OCI-LY7 (cell line): Measurements from ENCODE around the gene ULBP1. TPM values are rescaled to one million over a fixed set of nuclear protein-coding genes. Genes with fewer than 3 reads are reported as not detected.
"Not testable (repeated sequence)": the region's sequence is repeated elsewhere in the genome, so short reads cannot be mapped to it uniquely, and the experiment has no call there.

ENCODE experiments used
- BruUV-seq: library from RNA; stranded (reverse); fragments of 400-500 nt; replicated peaks from 2 replicates; lab custom pipeline; 2021; lab: Mats Ljungman, UMichigan
- CTCF ChIA-PET: fragments of 300-600 bp; sonication (Branson Sonifier 250); formaldehyde crosslinking; loops from one replicate; lab custom pipeline; 2022; ENCODE audit warnings: antibody characterized with exemption; ENCODE audit not compliant: unreplicated experiment; lab: Charles Lee
- POLR2A ChIA-PET: fragments of 300-600 bp; sonication (Branson Sonifier 250); formaldehyde crosslinking; loops from one replicate; lab custom pipeline; 2022; ENCODE audit warnings: antibody characterized with exemption; lab: Charles Lee
- DNase-seq: peaks from one replicate; pipeline ENCODE4 v3.0.0-alpha.2; 2015; ENCODE audit warnings: low spot score
- H2AFZ ChIP-seq: fragments of 200-600 bp; sonication (generic), shearing (Covaris generic); 2 replicates; pipeline ENCODE4 v1.6.1; 2014; ENCODE audit warnings: mild to moderate bottlenecking, antibody characterized with exemption, low read length, moderate library complexity
- H3K27ac ChIP-seq: fragments of 200-600 bp; sonication (generic); 2 replicates; pipeline ENCODE4 v1.5.1; 2014; ENCODE audit warnings: mixed run types, low read depth, mild to moderate bottlenecking, moderate library complexity, low read length, inconsistent platforms; ENCODE audit not compliant: poor library complexity, severe bottlenecking
- H3K36me3 ChIP-seq: fragments of 200-600 bp; sonication (generic); 2 replicates; pipeline ENCODE4 v1.6.1; 2014; ENCODE audit warnings: mild to moderate bottlenecking, antibody characterized with exemption, low read length, moderate library complexity, mixed read lengths; ENCODE audit not compliant: insufficient read depth
- H3K4me1 ChIP-seq: fragments of 200-600 bp; sonication (generic); 2 replicates; pipeline ENCODE4 v1.5.1; 2014; ENCODE audit warnings: mild to moderate bottlenecking, low read length; ENCODE audit not compliant: insufficient read depth, poor library complexity, severe bottlenecking
- H3K4me2 ChIP-seq: fragments of 200-600 bp; sonication (generic); 2 replicates; pipeline ENCODE4 v1.6.1; 2014; ENCODE audit warnings: mild to moderate bottlenecking, low read length
- H3K4me3 ChIP-seq: fragments of 200-600 bp; sonication (generic); 2 replicates; pipeline ENCODE4 v1.5.1; 2014; ENCODE audit warnings: mild to moderate bottlenecking, low read depth, low read length; ENCODE audit not compliant: poor library complexity, severe bottlenecking
- H3K79me2 ChIP-seq: fragments of 200-600 bp; sonication (generic); 2 replicates; pipeline ENCODE4 v1.6.1; 2016; ENCODE audit warnings: low read depth, mild to moderate bottlenecking, low read length, moderate library complexity, mixed read lengths; ENCODE audit not compliant: insufficient read depth
- H3K9me2 ChIP-seq: fragments of 200-600 bp; sonication (generic); 2 replicates; pipeline ENCODE4 v1.6.1; 2016; ENCODE audit warnings: mild to moderate bottlenecking, low read length, mixed read lengths; ENCODE audit not compliant: insufficient read depth
- H3K9me3 ChIP-seq: fragments of 200-600 bp; sonication (generic); 2 replicates; pipeline ENCODE4 v1.6.1; 2014; ENCODE audit warnings: mild to moderate bottlenecking, mixed run types, low read length, mixed read lengths
- H4K20me1 ChIP-seq: fragments of 200-600 bp; sonication (generic); 2 replicates; pipeline ENCODE4 v1.6.1; 2014; ENCODE audit warnings: mild to moderate bottlenecking, antibody characterized with exemption, low read length, moderate library complexity, mixed read lengths; ENCODE audit not compliant: insufficient read depth
- EZH2phosphoT487 ChIP-seq: fragments of 200-600 bp; sonication (generic); IDR thresholded peaks from 2 replicates; pipeline ENCODE4 v1.6.1; 2018; ENCODE audit warnings: low read depth, borderline replicate concordance, mild to moderate bottlenecking, mixed run types, antibody characterized with exemption, low read length, moderate library complexity, mixed read lengths
- intact Hi-C: fragments of 100-400 bp; cut with micrococcal nuclease; formaldehyde crosslinking; loops from one replicate; pipeline ENCODE4 v1.10.0; 2022; ENCODE audit not compliant: unreplicated experiment
- total RNA-seq, 2 experiments: library from RNA; depleted of rRNA in 1 of 2; stranded (reverse); fragments of >200 nt in 1 of 2; shearing (Covaris generic) in 1 of 2; gene quantifications; 2 replicates each; pipeline ENCODE4 v1.2.3, GENCODE V29; 2014 to 2022
- TF ChIP-seq, protein P1 (sequence below): fragments of 200-600 bp; sonication (generic); conservative IDR thresholded peaks from 2 replicates; pipeline ENCODE4 v1.5.1; 2014; ENCODE audit warnings: mild to moderate bottlenecking, antibody characterized with exemption, low read length, moderate library complexity, mixed read lengths

Gene ULBP1
- total RNA-seq, 2 experiments from 2014 or later, result 0.79 to 2.3 TPM

- no peaks in the 10 kb centered on the region for H3K79me2 ChIP-seq
- no peak for TF ChIP-seq EZH2phosphoT487
- TF ChIP-seq, protein P1, sequence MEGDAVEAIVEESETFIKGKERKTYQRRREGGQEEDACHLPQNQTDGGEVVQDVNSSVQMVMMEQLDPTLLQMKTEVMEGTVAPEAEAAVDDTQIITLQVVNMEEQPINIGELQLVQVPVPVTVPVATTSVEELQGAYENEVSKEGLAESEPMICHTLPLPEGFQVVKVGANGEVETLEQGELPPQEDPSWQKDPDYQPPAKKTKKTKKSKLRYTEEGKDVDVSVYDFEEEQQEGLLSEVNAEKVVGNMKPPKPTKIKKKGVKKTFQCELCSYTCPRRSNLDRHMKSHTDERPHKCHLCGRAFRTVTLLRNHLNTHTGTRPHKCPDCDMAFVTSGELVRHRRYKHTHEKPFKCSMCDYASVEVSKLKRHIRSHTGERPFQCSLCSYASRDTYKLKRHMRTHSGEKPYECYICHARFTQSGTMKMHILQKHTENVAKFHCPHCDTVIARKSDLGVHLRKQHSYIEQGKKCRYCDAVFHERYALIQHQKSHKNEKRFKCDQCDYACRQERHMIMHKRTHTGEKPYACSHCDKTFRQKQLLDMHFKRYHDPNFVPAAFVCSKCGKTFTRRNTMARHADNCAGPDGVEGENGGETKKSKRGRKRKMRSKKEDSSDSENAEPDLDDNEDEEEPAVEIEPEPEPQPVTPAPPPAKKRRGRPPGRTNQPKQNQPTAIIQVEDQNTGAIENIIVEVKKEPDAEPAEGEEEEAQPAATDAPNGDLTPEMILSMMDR, result no peak
- H3K9me2 ChIP-seq, result no peaks in the 10 kb centered on the region
- H3K4me1 ChIP-seq, result peaks cover 5% of the 10 kb centered on the region
- H3K27ac ChIP-seq, result no peak within 1 kb of the TSS
- ChIA-PET CTCF (no interaction called here), POLR2A (no interaction called here)
- no TSS peak for BruUV-seq
- intact Hi-C loops, result loop anchor here (5.0 kb wide), 1 partner anchor 395 kb away; no protein-coding TSS in a partner anchor
- H4K20me1 ChIP-seq, result no peaks in the 10 kb centered on the region
- peak within 1 kb of the TSS; percentile 91 for H2AFZ ChIP-seq
- H3K36me3 ChIP-seq, result no peaks in the 10 kb centered on the region
- H3K4me3 ChIP-seq, result peak within 1 kb of the TSS; percentile 73
- H3K4me2 ChIP-seq, result peak within 1 kb of the TSS; percentile 88
- peak; percentile 83 for DNase-seq
- no peaks in the 10 kb centered on the region for H3K9me3 ChIP-seq
These were observed 21.9 kb upstream of the ULBP1 start, which contains the start of gene ULBP2 for GRCh38 chr6:149941583-149942460. ULBP2 (plus strand) TSS chr6:149942014; CDS start chr6:149942073, 59 bp downstream.

DNA sequence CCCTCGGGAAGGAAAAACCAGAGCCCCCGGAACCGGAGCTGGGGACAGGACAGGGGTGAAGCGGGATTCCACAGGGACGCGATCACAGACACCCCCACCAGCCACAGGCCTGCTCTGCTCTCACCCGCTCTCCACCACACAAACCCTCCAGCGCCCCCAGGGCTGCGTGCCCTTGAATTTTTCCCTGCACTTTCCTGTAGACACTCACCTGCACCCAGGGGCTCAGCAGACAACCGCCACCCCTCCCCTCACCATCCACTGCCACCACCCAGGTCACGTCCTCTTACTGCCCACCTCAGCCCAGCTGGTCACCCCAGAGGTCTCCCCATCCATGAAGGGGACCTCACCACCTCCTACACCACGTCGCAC is 21.3 kb upstream of the ULBP1 start:
- TF ChIP-seq, protein P1, result peak; percentile 36; the same call in 1 of the 2 replicates
- no peak for TF ChIP-seq EZH2phosphoT487
- ChIA-PET POLR2A (no interaction called here), CTCF (no interaction called here)
- Histone ChIP-seq H2AFZ (peak overlapping the region; percentile 91), H3K4me2 (peak overlapping the region; percentile 88), H4K20me1 (no peaks in the 10 kb centered on the region), H3K9me3 (no peaks in the 10 kb centered on the region), H3K9me2 (no peaks in the 10 kb centered on the region), H3K4me3 (peak overlapping the region; percentile 73), H3K36me3 (no peaks in the 10 kb centered on the region), H3K27ac (no peak overlapping the region), H3K4me1 (peaks cover 5% of the 10 kb centered on the region), H3K79me2 (no peaks in the 10 kb centered on the region)
- intact Hi-C loops, result loop anchor here (5.0 kb wide), 1 partner anchor 395 kb away; no protein-coding TSS in a partner anchor
- no TSS peak for BruUV-seq
- DNase-seq, result no peak

DNA sequence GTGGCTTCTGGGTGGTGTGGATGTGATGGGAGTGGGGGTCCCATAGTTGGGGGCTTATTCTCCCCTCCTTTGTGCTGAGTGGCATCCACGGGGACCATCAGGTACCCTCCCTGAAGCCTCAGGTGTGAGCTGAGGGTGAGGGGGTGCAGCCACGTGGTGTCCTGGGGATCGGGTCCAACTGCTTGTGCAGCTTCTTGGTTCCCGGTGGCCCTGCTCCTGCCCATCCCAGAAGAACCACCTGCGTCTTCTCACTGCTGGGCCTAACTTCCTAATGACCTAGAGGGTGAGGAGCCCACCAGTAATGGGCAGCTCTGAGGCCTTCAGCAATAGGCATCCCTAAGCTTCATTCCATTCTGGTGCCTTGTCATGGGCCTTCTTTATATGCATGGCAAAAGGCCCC is 20.4 kb upstream of the ULBP1 start:
- H3K9me2 ChIP-seq, H3K79me2 ChIP-seq, H3K4me2 ChIP-seq, POLR2A ChIA-PET, H3K4me1 ChIP-seq, H3K36me3 ChIP-seq, H2AFZ ChIP-seq, H4K20me1 ChIP-seq, DNase-seq, H3K4me3 ChIP-seq, H3K9me3 ChIP-seq, CTCF ChIA-PET, BruUV-seq, H3K27ac ChIP-seq: not testable (repeated sequence)
- intact Hi-C loops, result loop anchor here (5.0 kb wide), 1 partner anchor 394 kb away; no protein-coding TSS in a partner anchor

DNA sequence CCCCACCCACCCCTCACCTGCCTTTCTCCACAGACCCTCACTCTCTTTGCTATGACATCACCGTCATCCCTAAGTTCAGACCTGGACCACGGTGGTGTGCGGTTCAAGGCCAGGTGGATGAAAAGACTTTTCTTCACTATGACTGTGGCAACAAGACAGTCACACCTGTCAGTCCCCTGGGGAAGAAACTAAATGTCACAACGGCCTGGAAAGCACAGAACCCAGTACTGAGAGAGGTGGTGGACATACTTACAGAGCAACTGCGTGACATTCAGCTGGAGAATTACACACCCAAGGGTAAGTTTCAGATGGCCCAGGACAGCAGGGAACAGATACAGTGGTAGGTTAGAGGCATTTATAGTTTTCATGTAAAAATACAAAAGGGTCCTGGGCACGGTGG is 18.5 kb upstream of the ULBP1 start:
- BruUV-seq, CTCF ChIA-PET: not testable (repeated sequence)

DNA sequence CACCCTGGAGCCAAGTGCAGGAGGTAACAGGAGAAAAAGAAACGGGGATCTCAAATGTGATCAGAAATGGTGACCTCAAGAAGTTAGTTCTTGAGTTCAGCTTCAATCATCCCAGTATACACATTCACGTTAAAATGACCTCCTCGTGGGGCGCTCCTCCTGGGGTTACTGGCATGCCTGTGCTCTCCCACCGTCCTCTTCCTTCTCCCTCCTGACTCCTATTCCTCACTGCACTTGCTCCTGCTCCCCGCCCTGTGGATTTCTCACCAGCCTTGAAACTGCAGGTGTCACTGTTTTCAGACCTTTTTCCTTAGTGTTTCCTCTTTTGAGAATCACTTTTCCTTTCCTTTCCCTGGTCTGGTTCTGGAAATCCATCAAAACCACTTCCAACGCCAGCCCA is 17.1 kb upstream of the ULBP1 start:
- CTCF ChIA-PET, H3K4me2 ChIP-seq, DNase-seq, POLR2A ChIA-PET, H3K4me3 ChIP-seq, H3K4me1 ChIP-seq, H3K27ac ChIP-seq, H4K20me1 ChIP-seq, H3K9me2 ChIP-seq, intact Hi-C loops, H3K79me2 ChIP-seq, H2AFZ ChIP-seq, H3K9me3 ChIP-seq, H3K36me3 ChIP-seq, BruUV-seq: not testable (repeated sequence)

More for the DNA sequence above, 18.5 kb upstream of the ULBP1 start:
- H3K9me2 ChIP-seq, H3K4me1 ChIP-seq, DNase-seq, H3K36me3 ChIP-seq, H3K27ac ChIP-seq, H3K4me3 ChIP-seq, POLR2A ChIA-PET, H3K9me3 ChIP-seq, H2AFZ ChIP-seq, intact Hi-C loops, H4K20me1 ChIP-seq, H3K4me2 ChIP-seq, H3K79me2 ChIP-seq: not testable (repeated sequence)
